Adrenal gland (tissue), 5 donors: ENCODE data around the gene AGAP1.

Experiments
- CTCF ChIP-seq, 6 experiments: fragments of 450-650 bp in 4 of 6; fragments of 200-600 bp in 2 of 6; sonication (generic) in 1 of 6; IDR thresholded peaks; 1 replicate in 5 of 6; 2 replicates in 1 of 6; pipeline versions ENCODE4 v1.5.1 to v1.8.0; 2016 to 2021; ENCODE audit warnings: antibody characterized with exemption in 6 of 6, mild to moderate bottlenecking in 2 of 6, moderate library complexity in 1 of 6
- POLR2A ChIP-seq, 2 donors: fragments of 450-650 bp; IDR thresholded peaks; one replicate each; pipeline ENCODE4 v1.6.1; 2017; ENCODE audit warnings: antibody characterized with exemption in 2 of 2, mild to moderate bottlenecking in 2 of 2, moderate library complexity in 1 of 2
- donor health status: DM: no; HTN: no; CAD: no.

GRCh38 chr2:235553291-235553690 lies 59.4 kb downstream of the AGAP1 start:
- TF ChIP-seq CTCF (IDR thresholded peaks at IDR 0.05), result no peak
- TF ChIP-seq POLR2A (IDR thresholded peaks at IDR 0.05), result no peak
